GM15510 (cell line): ENCODE data around the gene RNASE13.

Experiments
- POLR2A ChIP-seq: IDR thresholded peaks from 3 replicates; pipeline ENCODE4 v1.6.1; 2011; ENCODE audit warnings: borderline replicate concordance; ENCODE audit not compliant: insufficient read length; ENCODE audit errors: extremely low read depth

The RNASE13 gene

GRCh38 chr14:20997115-20997514 lies 37.5 kb downstream of the RNASE13 start:
- no peak for TF ChIP-seq POLR2A

- no peak for TF ChIP-seq POLR2A
Observed at GRCh38 chr14:20996521-20996920, 38.1 kb downstream of the RNASE13 start.

GRCh38 chr14:20989787-20990600 lies 44.6 kb downstream of the RNASE13 start, which contains the start of gene METTL17:
TSS of gene METTL17 (plus strand) at chr14:20989980. CDS start at chr14:20990003, 23 bp downstream.
- peak; percentile 82 for TF ChIP-seq POLR2A

GRCh38 chr14:20989471-20989786 lies 45.2 kb downstream of the RNASE13 start:
- TF ChIP-seq POLR2A = no peak

- TF ChIP-seq POLR2A = no peak
Observed at GRCh38 chr14:20988717-20989470, 45.7 kb downstream of the RNASE13 start.

- TF ChIP-seq POLR2A = no peak
Observed at GRCh38 chr14:20986811-20987210, 47.8 kb downstream of the RNASE13 start.
